ENCODE measurements around the gene FAIM2. TPM values are rescaled to one million over a fixed set of nuclear protein-coding genes. Genes with fewer than 3 reads are reported as not detected.
A peak's percentile ranks its signal among the peaks of the same experiment; 100 is the strongest.

FAIM2 gene
- total RNA-seq, 1 donor from 2014 or later, result 2.3 TPM

DNA sequence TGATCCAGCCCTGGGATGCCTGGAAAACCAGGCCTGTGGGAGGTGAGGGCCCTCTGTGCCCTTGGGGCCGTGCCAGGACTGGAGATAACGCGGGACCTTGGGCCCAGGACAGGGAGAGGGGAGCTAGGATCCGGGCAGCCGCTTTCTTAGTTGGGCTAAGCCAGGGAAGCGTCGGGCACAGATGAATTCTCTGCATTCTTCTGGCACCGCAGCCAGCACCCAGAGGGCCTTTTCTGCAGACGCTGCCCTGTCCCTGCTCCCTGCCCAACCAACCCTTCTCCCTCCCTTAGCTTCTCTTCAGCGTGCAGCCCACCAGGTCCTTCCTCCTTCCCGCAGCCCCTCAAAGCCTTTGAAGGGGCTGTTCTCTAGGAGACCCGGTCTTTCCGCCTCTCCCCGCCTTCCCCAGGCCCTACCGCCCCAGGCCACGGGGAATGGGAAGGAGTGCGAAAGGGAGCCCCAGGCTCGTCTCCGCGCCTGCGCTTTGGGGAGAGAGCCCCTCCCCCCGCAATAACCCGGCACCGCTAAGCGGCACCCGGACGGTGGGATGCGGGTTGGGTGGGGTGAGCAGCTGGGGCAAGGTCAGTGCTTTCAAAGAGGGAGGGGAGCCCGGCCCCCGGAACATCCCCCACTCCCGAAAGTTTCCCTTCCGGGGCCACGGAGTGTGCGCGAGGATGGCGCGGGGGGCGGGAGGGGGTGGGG lies 76.2 kb downstream of the FAIM2 start:
- peak; percentile 93 for DNase-seq (ENCODE audit: low read depth)

DNA sequence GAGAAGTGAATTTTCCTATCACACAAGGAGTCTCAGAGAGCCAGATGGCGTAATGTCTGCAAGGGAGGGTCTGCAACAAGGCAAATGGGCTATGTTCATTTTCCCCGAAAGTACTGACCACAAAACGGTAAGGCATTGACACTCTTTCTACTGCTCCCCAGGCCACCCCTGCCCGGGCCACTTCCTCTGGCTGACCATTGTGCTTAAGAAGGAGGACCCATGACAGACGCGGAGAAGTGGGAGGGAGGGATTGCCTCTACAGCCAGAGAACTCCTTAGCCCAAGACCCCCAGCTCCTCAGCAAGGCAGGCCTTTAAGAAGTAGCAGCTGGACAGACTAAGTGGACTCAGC lies 76.7 kb downstream of the FAIM2 start:
- no peak for DNase-seq (ENCODE audit: low read depth)

DNA sequence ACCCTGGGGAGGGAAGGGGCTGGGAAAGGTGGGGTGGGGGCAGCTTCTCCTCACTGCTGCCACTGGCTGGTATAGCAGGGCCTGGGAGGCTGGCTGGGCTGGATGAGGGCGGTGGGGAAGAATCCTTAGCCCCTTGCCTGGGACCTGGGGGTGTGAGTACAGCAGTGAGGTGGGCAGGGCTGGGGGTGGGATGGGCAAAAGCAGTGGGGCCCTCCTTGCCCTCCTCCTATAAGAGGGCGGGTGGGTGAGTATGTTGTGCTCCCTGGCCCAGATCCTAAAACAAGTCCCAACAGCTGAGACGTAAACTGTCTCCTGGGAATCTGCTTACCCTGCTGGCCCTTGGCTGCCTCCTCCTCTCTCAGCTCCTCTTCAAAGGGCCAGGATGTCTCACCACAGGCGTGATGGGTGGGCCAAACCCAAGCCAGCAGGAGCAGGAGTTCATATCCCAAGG lies 77.7 kb downstream of the FAIM2 start:
- peak; percentile 94 for DNase-seq (ENCODE audit: low read depth)

DNA sequence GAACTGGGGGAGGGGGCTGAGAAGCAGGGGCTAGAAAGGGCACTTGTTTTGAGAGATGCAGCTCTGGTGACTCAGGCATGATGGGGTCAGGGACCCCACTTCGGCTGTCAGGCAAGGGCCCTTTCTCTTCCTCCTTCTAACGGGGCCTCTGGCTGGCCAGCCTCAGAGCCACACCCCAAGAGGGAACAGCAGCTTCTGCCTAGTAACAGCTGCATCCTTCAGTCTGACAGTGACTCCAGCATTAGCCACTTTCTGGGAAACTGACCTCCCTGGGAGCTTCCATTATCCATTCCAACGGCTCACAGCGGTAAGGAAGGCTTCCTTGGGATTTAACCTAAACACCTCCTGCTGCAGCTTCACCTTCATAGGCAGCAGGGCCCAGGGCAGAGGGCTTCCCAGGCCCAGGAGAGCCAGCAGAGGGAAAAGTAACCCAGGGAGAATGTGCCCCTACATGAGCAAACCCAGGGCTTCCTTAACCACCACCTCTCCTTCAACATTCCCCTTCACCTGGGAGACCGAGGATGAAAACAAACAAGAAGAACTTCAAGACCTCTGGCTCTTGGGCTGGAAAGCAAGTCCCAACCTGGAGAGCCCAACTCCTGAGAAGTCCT lies 78.2 kb downstream of the FAIM2 start:
- peak; percentile 91 for DNase-seq (ENCODE audit: low read depth)

DNA sequence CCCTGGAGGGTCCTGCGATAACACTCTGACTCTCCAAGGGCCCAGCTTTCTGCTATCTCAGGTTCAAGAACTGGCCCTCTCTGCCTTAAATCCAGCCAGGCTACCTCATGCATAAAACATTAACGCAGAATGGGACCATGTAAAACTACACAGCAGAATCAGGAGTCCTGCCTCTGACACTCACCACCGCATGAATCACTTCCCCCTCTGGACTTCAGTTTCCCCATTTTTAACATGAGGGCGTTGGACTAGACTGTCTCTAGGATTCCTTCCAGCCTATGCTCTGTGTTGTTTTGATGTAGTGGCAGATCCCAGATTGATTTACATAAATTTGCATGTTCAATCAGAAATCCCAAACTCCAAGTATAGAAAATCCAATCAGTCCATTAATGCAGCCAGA lies 78.8 kb downstream of the FAIM2 start:
- DNase-seq (ENCODE audit: low read depth), result peak; percentile 70

DNA sequence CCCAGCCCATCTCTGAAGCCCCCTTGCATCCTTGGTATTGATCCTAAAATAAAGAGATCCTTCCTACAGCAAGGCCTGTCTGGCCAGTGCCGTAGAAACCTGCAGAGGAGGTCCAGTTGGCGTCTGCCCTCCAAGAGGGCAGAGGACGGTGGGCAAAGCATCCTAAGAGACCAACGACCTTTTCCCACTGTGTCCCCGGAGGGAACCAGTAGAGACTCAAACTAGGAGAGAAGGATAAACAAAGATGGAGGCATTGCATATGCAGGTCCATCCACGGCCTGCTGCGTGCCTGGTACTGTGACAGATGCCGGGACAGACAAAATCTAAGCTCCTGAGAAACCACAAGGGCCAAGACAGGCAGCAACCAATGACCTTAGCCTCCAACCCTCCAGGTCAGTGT lies 79.3 kb downstream of the FAIM2 start:
- no peak for DNase-seq (ENCODE audit: low read depth)

DNA sequence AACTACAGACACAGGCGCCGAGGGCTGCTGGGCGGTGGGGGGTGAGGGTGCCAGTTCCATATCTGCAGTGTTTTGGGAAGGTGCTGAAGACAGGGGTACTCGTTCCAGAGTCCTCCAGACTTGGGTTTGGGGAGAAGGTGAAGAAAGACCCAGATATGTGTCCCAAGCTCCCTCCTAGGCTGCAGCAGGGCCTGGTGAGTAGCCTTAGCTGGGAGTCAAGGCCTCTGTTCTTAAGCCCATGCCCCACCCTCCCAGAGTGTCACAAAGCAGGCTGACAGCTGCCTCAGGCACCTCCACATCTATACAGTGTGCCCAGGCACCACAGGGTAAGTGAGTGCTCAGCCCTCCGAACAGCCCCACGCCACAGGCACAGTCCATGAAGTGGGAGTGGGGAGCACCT lies 79.7 kb downstream of the FAIM2 start:
- peak; percentile 39 for DNase-seq (ENCODE audit: low read depth)

DNA sequence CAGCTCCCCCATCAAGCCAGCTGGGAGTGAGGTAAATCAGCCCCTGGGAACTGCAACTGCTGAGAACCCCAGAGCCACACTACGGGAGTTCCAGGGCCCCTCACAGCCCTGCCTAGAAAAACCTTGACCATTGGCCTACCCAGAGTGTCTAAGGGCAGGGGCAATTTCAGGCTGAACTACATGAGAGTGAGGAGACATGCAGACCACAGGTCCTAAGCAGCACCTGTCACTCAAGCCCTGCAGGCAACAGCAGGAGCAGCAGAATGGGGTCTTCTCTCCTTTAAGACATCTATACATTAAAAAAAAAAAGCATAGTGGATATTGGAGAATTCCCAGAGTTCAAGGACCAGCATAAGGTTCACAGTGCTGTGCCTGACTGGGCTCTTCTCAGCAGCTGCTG lies 80.3 kb downstream of the FAIM2 start:
- DNase-seq (ENCODE audit: low read depth), result no peak

DNA sequence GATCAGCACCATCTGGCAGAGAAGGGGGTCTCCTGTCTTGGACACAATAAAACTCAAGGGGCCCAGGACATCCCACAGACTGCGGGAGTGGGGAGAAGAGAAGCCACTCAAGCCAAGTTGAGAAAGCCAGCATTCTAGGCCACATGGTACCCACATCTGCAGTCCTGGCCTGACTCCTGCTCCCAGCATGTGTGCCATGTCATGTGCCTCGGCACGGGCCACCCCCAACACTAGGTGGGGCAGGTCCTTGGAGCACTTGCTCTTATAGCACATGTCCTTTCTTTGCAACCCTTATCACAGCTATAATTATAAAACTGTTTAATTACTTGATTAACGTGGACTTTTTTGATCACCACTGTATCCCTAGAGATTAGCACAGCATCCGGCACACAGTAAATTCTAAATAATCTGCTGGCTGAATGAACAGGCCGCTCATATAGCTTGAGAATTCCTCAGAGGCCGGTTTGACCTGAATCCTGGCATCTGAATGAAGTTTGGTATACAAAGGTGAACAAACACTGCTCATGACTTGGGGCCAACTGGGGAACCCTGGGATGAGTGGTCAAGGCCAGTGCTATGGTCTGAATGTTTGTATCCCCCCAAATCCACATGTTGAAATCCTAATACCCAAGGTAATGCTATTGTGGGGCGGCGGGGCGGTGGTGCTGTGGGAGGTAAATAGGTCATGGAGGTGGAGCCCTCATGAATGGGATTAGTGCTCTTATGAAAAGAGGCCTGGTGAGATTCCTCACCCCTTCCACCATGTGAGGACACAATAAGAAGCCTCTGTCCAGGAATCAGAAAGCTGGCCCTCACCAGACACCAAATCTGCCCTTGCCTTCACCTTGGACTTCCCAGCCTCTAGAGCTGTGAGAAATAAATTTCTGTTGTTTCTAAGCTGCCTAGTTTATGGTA lies 82.1 kb downstream of the FAIM2 start:
- DNase-seq (ENCODE audit: low read depth), result no peak

DNA sequence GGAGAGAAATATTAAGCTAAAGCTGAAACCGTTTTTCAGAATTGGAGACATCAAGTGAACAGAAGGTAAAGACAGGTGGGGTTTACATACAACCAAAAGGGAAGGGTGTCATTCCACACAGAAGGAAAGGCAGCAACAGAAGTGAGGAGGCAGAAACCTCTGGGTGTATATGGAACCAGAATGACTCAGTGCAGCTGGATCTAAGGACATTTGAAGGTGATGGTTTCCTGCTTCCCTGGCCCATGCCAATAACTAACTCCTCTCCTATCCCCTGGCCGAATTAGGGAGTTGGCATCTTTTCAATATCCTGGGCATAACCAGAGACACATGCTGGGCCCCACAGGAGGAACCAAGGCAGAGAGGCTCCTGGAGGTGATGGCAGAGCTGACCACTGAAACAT lies 83.9 kb downstream of the FAIM2 start:
- no peak for DNase-seq (ENCODE audit: low read depth)

DNA sequence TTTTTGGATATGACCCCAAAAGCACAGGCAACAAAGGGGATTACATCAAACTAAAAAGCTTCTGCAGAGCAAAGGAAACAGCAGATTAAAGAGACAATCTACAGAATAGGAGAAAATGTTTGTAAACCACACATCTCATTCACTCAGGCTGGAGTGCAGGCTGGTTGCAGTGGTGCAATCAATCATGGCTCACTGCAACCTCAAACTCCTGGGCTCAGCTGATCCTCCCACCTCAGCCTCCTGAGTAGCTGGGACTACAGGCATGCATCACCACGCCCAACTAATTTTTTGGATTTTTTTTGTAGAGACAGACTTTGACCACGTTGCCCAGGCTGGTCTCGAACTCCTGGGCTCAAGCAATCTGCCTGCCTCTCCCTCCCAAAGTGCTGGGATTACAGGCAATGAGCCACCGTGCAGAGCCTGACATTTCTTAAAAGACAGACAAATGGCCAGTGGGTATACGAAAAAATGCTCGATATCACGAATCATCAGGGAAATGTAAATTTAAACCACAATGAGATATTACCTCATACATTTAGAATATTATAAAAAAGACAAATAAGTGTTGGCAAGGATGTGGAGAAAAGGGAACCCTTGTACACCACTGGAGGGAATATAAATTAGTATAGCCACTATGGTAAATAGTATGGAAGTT lies 85.3 kb downstream of the FAIM2 start:
- DNase-seq (ENCODE audit: low read depth), result no peak

Other genes starting within 250 kb of the FAIM2 start
- gene FMNL3, start 196.5 kb downstream of the FAIM2 start, total RNA-seq, result 16.7 and 18.8 TPM in 2 replicates
- gene TMBIM6, start 162.3 kb downstream of the FAIM2 start, total RNA-seq, result 315 and 361 TPM in 2 replicates
- 95.7 and 112 TPM in 2 replicates for gene NCKAP5L, start 75.5 kb downstream of the FAIM2 start, total RNA-seq
- 4.3 and 4.9 TPM in 2 replicates for gene BCDIN3D, start 60.8 kb downstream of the FAIM2 start, total RNA-seq
- not detected in 2 replicates for gene AQP2, start 46.8 kb upstream of the FAIM2 start, total RNA-seq
- not detected in 2 replicates for gene AQP5, start 58.0 kb upstream of the FAIM2 start, total RNA-seq
- gene AQP6, start 69.0 kb upstream of the FAIM2 start, total RNA-seq, result 0.05 TPM in 1 of 2 replicates, not detected in the other
- gene RACGAP1, start 121.6 kb upstream of the FAIM2 start, total RNA-seq, result 9.6 and 12.8 TPM in 2 replicates
- 4.5 and 8.2 TPM in 2 replicates for gene ASIC1, start 153.7 kb upstream of the FAIM2 start, total RNA-seq
- gene SMARCD1, start 181.4 kb upstream of the FAIM2 start, total RNA-seq, result 32.0 and 36.0 TPM in 2 replicates
- gene GPD1, start 200.1 kb upstream of the FAIM2 start, total RNA-seq, result 39.9 and 54.1 TPM in 2 replicates
- gene COX14, start 208.3 kb upstream of the FAIM2 start, total RNA-seq, result 34.4 and 40.8 TPM in 2 replicates